Muscle layer of duodenum (tissue), 2 donors: ENCODE data around the gene PRDM16.

ENCODE experiments used
- H3K27ac ChIP-seq: one replicate; pipeline ENCODE4 v1.7.0; 2013; ENCODE audit warnings: mild to moderate bottlenecking, low read length
- H3K27me3 ChIP-seq: one replicate; pipeline ENCODE4 v1.7.0; 2013; ENCODE audit warnings: low read depth, mild to moderate bottlenecking, control low read depth, low read length
- H3K36me3 ChIP-seq, 2 donors: one replicate each; pipeline ENCODE4 v1.7.0; 2013; ENCODE audit warnings: low read length in 2 of 2, control low read depth in 1 of 2, mild to moderate bottlenecking in 1 of 2; ENCODE audit not compliant: insufficient read depth in 2 of 2, control insufficient read depth in 1 of 2
- H3K4me1 ChIP-seq, 2 donors: one replicate each; pipeline ENCODE4 v1.7.0; 2013; ENCODE audit warnings: low read length in 2 of 2, mild to moderate bottlenecking in 2 of 2, control low read depth in 1 of 2, moderate library complexity in 1 of 2; ENCODE audit not compliant: insufficient read depth in 2 of 2, control insufficient read depth in 1 of 2
- H3K4me3 ChIP-seq, 2 donors: one replicate each; pipeline ENCODE4 v1.7.0; 2013; ENCODE audit warnings: low read length in 2 of 2, low read depth in 1 of 2, mild to moderate bottlenecking in 1 of 2
- H3K9me3 ChIP-seq, 2 donors: one replicate each; pipeline ENCODE4 v1.7.0; 2013; ENCODE audit warnings: low read length in 2 of 2, control low read depth in 1 of 2, mild to moderate bottlenecking in 1 of 2; ENCODE audit not compliant: control insufficient read depth in 1 of 2
- donor health status: healthy.

Gene PRDM16

GRCh38 chr1:3401585-3402257, 332.7 kb downstream of the PRDM16 start:
- H3K27me3 ChIP-seq = no peaks in the 10 kb centered on the region
- no peaks in the 10 kb centered on the region for H3K36me3 ChIP-seq
- H3K9me3 ChIP-seq = no peaks in the 10 kb centered on the region
- H3K27ac ChIP-seq = no peak overlapping the region
- H3K4me3 ChIP-seq = no peak overlapping the region
- peaks cover 0 to 11% of the 10 kb centered on the region in 2 donors for H3K4me1 ChIP-seq

- peaks cover 0 to 11% of the 10 kb centered on the region in 2 donors for H3K4me1 ChIP-seq
- no peaks in the 10 kb centered on the region for H3K36me3 ChIP-seq
- H3K27me3 ChIP-seq = no peaks in the 10 kb centered on the region
- H3K9me3 ChIP-seq = no peaks in the 10 kb centered on the region
- H3K27ac ChIP-seq = no peak overlapping the region
- H3K4me3 ChIP-seq = no peak overlapping the region
Observed at GRCh38 chr1:3402258-3403010, 333.4 kb downstream of the PRDM16 start.

GRCh38 chr1:3403011-3403345, 334.0 kb downstream of the PRDM16 start:
- H3K4me3 ChIP-seq = no peak overlapping the region
- no peaks in the 10 kb centered on the region for H3K27me3 ChIP-seq
- H3K27ac ChIP-seq = no peak overlapping the region
- no peaks in the 10 kb centered on the region for H3K36me3 ChIP-seq
- H3K4me1 ChIP-seq = peaks cover 0 to 11% of the 10 kb centered on the region in 2 donors
- no peaks in the 10 kb centered on the region for H3K9me3 ChIP-seq

GRCh38 chr1:3403388-3404231, 334.6 kb downstream of the PRDM16 start:
- H3K27me3 ChIP-seq = no peaks in the 10 kb centered on the region
- no peak overlapping the region for H3K4me3 ChIP-seq
- no peaks in the 10 kb centered on the region for H3K9me3 ChIP-seq
- H3K36me3 ChIP-seq = no peaks in the 10 kb centered on the region
- H3K27ac ChIP-seq = no peak overlapping the region
- H3K4me1 ChIP-seq = peaks cover 0 to 11% of the 10 kb centered on the region in 2 donors

GRCh38 chr1:3404301-3404700, 335.3 kb downstream of the PRDM16 start:
- Histone ChIP-seq H3K27ac (no peak overlapping the region), H3K27me3 (no peaks in the 10 kb centered on the region)

GRCh38 chr1:3404801-3405200, 335.8 kb downstream of the PRDM16 start:
- H3K27me3 ChIP-seq = no peaks in the 10 kb centered on the region

More at GRCh38 chr1:3404301-3404700, 335.3 kb downstream of the PRDM16 start:
- Histone ChIP-seq H3K4me3 (no peak overlapping the region), H3K36me3 (no peaks in the 10 kb centered on the region), H3K4me1 (peaks cover 0 to 11% of the 10 kb centered on the region in 2 donors), H3K9me3 (no peaks in the 10 kb centered on the region)

GRCh38 chr1:3405491-3405890, 336.5 kb downstream of the PRDM16 start:
- no peaks in the 10 kb centered on the region for H3K27me3 ChIP-seq
- no peaks in the 10 kb centered on the region for H3K36me3 ChIP-seq
- no peak overlapping the region for H3K4me3 ChIP-seq
- no peaks in the 10 kb centered on the region for H3K9me3 ChIP-seq
- peaks cover 0 to 11% of the 10 kb centered on the region in 2 donors for H3K4me1 ChIP-seq
- H3K27ac ChIP-seq = no peak overlapping the region

More at GRCh38 chr1:3404801-3405200, 335.8 kb downstream of the PRDM16 start:
- no peaks in the 10 kb centered on the region for H3K9me3 ChIP-seq
- H3K4me1 ChIP-seq = peaks cover 0 to 11% of the 10 kb centered on the region in 2 donors
- H3K36me3 ChIP-seq = no peaks in the 10 kb centered on the region
- H3K4me3 ChIP-seq = no peak overlapping the region
- H3K27ac ChIP-seq = no peak overlapping the region

GRCh38 chr1:3405974-3406867, 337.2 kb downstream of the PRDM16 start:
- Histone ChIP-seq H3K4me3 (no peak overlapping the region), H3K36me3 (no peaks in the 10 kb centered on the region), H3K9me3 (no peaks in the 10 kb centered on the region), H3K4me1 (peaks cover 0 to 11% of the 10 kb centered on the region in 2 donors), H3K27ac (no peak overlapping the region), H3K27me3 (no peaks in the 10 kb centered on the region)

GRCh38 chr1:3407021-3407420, 338.0 kb downstream of the PRDM16 start:
- H3K4me3 ChIP-seq = no peak overlapping the region
- H3K27me3 ChIP-seq = no peaks in the 10 kb centered on the region
- no peaks in the 10 kb centered on the region for H3K9me3 ChIP-seq
- peaks cover 0 to 8% of the 10 kb centered on the region in 2 donors for H3K4me1 ChIP-seq
- H3K27ac ChIP-seq = no peak overlapping the region
- H3K36me3 ChIP-seq = no peaks in the 10 kb centered on the region

- Histone ChIP-seq H3K36me3 (no peaks in the 10 kb centered on the region), H3K27ac (no peak overlapping the region), H3K9me3 (no peaks in the 10 kb centered on the region), H3K27me3 (no peaks in the 10 kb centered on the region), H3K4me1 (no peaks in the 10 kb centered on the region), H3K4me3 (no peak overlapping the region)
Observed at GRCh38 chr1:3408751-3409266, 339.8 kb downstream of the PRDM16 start.
